HL-60 (cell line): ENCODE data around the gene NEDD4.
A peak's percentile ranks its signal among the peaks of the same experiment; 100 is the strongest.

Experiments used
- GABPA ChIP-seq: IDR thresholded peaks from 2 replicates; pipeline ENCODE4 v1.6.1; 2012; ENCODE audit warnings: low read depth
- POLR2AphosphoS5 ChIP-seq: IDR thresholded peaks from 2 replicates; pipeline ENCODE4 v1.6.1; 2012; ENCODE audit warnings: low read depth
- TF ChIP-seq, protein P1 (sequence below): IDR thresholded peaks from one replicate; pipeline ENCODE4 v1.5.1; 2011; ENCODE audit warnings: low read length, control low read depth, inconsistent platforms; ENCODE audit not compliant: insufficient read depth
- TF ChIP-seq, protein P2 (sequence below): IDR thresholded peaks from 2 replicates; pipeline ENCODE4 v1.6.1; 2012; ENCODE audit warnings: low read depth; ENCODE audit not compliant: insufficient replicate concordance

DNA sequence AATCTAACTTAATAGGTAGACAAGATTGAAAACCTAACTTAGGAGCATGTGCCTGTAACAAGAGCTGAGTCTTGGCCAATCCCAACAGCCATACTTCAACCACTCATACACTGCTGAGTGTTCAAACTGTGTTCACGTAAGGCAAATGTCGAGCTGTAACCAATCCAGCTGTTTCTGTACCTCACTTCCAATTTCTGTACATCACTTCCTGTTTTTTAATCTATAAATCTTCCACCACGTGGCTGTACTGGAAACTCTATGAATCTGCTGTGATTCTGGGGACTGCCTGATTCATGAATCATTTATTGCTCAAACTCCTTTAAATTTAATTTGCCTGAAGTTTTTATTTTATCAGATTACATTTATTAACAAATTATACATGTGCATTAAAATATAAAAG lies 44.6 kb upstream of the NEDD4 start:
- TF ChIP-seq, protein P1, sequence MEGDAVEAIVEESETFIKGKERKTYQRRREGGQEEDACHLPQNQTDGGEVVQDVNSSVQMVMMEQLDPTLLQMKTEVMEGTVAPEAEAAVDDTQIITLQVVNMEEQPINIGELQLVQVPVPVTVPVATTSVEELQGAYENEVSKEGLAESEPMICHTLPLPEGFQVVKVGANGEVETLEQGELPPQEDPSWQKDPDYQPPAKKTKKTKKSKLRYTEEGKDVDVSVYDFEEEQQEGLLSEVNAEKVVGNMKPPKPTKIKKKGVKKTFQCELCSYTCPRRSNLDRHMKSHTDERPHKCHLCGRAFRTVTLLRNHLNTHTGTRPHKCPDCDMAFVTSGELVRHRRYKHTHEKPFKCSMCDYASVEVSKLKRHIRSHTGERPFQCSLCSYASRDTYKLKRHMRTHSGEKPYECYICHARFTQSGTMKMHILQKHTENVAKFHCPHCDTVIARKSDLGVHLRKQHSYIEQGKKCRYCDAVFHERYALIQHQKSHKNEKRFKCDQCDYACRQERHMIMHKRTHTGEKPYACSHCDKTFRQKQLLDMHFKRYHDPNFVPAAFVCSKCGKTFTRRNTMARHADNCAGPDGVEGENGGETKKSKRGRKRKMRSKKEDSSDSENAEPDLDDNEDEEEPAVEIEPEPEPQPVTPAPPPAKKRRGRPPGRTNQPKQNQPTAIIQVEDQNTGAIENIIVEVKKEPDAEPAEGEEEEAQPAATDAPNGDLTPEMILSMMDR = no peak
- TF ChIP-seq, protein P2, sequence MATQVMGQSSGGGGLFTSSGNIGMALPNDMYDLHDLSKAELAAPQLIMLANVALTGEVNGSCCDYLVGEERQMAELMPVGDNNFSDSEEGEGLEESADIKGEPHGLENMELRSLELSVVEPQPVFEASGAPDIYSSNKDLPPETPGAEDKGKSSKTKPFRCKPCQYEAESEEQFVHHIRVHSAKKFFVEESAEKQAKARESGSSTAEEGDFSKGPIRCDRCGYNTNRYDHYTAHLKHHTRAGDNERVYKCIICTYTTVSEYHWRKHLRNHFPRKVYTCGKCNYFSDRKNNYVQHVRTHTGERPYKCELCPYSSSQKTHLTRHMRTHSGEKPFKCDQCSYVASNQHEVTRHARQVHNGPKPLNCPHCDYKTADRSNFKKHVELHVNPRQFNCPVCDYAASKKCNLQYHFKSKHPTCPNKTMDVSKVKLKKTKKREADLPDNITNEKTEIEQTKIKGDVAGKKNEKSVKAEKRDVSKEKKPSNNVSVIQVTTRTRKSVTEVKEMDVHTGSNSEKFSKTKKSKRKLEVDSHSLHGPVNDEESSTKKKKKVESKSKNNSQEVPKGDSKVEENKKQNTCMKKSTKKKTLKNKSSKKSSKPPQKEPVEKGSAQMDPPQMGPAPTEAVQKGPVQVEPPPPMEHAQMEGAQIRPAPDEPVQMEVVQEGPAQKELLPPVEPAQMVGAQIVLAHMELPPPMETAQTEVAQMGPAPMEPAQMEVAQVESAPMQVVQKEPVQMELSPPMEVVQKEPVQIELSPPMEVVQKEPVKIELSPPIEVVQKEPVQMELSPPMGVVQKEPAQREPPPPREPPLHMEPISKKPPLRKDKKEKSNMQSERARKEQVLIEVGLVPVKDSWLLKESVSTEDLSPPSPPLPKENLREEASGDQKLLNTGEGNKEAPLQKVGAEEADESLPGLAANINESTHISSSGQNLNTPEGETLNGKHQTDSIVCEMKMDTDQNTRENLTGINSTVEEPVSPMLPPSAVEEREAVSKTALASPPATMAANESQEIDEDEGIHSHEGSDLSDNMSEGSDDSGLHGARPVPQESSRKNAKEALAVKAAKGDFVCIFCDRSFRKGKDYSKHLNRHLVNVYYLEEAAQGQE = no peak
- TF ChIP-seq GABPA (0 out of 2 replicates have a peak, but pooled peaks have one; percentile 13), POLR2AphosphoS5 (no peak)
